Stimulated activated CD4-positive, alpha-beta T cell treated with anti-CD3 and anti-CD28 coated beads, Interleukin-12 subunit alpha, Interleukin-12 subunit beta, amount 100 ng/mL, for 48 hours (primary cell): ENCODE measurements around the gene MRGPRE.

Experiments
- DNase-seq, 3 donors: peaks; one replicate each; pipeline ENCODE4 v3.0.0-alpha.2; 2020; ENCODE audit warnings: low read depth in 2 of 3, low spot score in 1 of 3

MRGPRE gene

GRCh38 chr11:3197878-3198528 lies 34.2 kb downstream of the MRGPRE start:
- no peak for DNase-seq

GRCh38 chr11:3197044-3197695 lies 35.0 kb downstream of the MRGPRE start:
- no peak for DNase-seq

GRCh38 chr11:3196161-3197043 lies 35.8 kb downstream of the MRGPRE start:
- DNase-seq = no peak

GRCh38 chr11:3195251-3196160 lies 36.7 kb downstream of the MRGPRE start:
- no peak for DNase-seq

- DNase-seq = no peak
Observed at GRCh38 chr11:3194016-3194816, 38.0 kb downstream of the MRGPRE start.

- DNase-seq = no peak
Observed at GRCh38 chr11:3193373-3194015, 38.7 kb downstream of the MRGPRE start.

GRCh38 chr11:3192511-3193372 lies 39.5 kb downstream of the MRGPRE start:
- DNase-seq = no peak

GRCh38 chr11:3191586-3192324 lies 40.5 kb downstream of the MRGPRE start:
- no peak for DNase-seq

- no peak for DNase-seq
Observed at GRCh38 chr11:3190600-3190999, 41.6 kb downstream of the MRGPRE start.

GRCh38 chr11:3189886-3190583 lies 42.2 kb downstream of the MRGPRE start:
- DNase-seq = no peak

GRCh38 chr11:3189196-3189843 lies 42.9 kb downstream of the MRGPRE start:
- DNase-seq = no peak

GRCh38 chr11:3188496-3189195 lies 43.6 kb downstream of the MRGPRE start:
- no peak for DNase-seq

- no peak for DNase-seq
Observed at GRCh38 chr11:3186166-3186953, 45.9 kb downstream of the MRGPRE start.

GRCh38 chr11:3184732-3185347 lies 47.4 kb downstream of the MRGPRE start:
- no peak for DNase-seq

- no peak for DNase-seq
Observed at GRCh38 chr11:3183523-3183922, 48.7 kb downstream of the MRGPRE start.
